Measurements from ENCODE around the gene LRRFIP1. TPM values are rescaled to one million over a fixed set of nuclear protein-coding genes. Genes with fewer than 3 reads are reported as not detected.

Gene LRRFIP1
- polyA plus RNA-seq, 1 donor (not counting 4 experiments of a cell fraction or from before 2014, with no cell fraction given), result 115 TPM

GRCh38 chr2:237731663-237732062 lies 104.3 kb downstream of the LRRFIP1 start:
- peak overlapping the region in 1 of 3 experiments; percentile 35 for H3K4me3 ChIP-seq (ENCODE audit: control insufficient read depth in 2 of 3, extremely low read depth in 1 of 3, insufficient read depth in 2 of 3, low read depth in 1 of 3, low read length in 3 of 3)
- TF ChIP-seq EZH2 (IDR thresholded peaks at IDR 0.05; ENCODE audit: low read length), result no peak
- no peak for TF ChIP-seq CTCF (optimal IDR thresholded peaks at IDR 0.05 in 1 of 3, IDR thresholded peaks at IDR 0.05 in 1 of 3, conservative IDR thresholded peaks at IDR 0.05 in 1 of 3; ENCODE audit: extremely low read depth in 1 of 3, insufficient read depth in 2 of 3, low read length in 3 of 3)
- H3K4me1 ChIP-seq (ENCODE audit: control insufficient read depth, extremely low read depth, insufficient read depth, low read length), result peaks cover 35% of the 10 kb centered on the region
- peaks cover 80% of the 10 kb centered on the region for H3K79me2 ChIP-seq (ENCODE audit: control insufficient read depth, insufficient read depth, low read length)
- dilution Hi-C loops (cut with MboI; ENCODE audit: extremely low pct_ligation_motif_present, low sequenced_read_pairs), result no loop called here
- no peaks in the 10 kb centered on the region for H3K9me3 ChIP-seq (ENCODE audit: control insufficient read depth, low read depth, low read length)
- H4K20me1 ChIP-seq (ENCODE audit: control insufficient read depth, extremely low read depth, insufficient read depth, low read length), result peaks cover 22% of the 10 kb centered on the region
- peak; percentile 87 for FAIRE-seq
- H2AFZ ChIP-seq (ENCODE audit: control insufficient read depth, low read length), result no peak overlapping the region
- H3K27me3 ChIP-seq (ENCODE audit: control insufficient read depth, extremely low read depth, insufficient read depth, low read length), result no peaks in the 10 kb centered on the region
- H3K4me2 ChIP-seq (ENCODE audit: control insufficient read depth, extremely low read depth, insufficient read depth, low read depth, low read length), result peak overlapping the region; percentile 57
- peak; percentile 53 for DNase-seq (ENCODE audit: low read depth, low spot score)
- peak overlapping the region; percentile 53 for H3K27ac ChIP-seq (ENCODE audit: control insufficient read depth, insufficient read depth, low read length)
- H3K9ac ChIP-seq (ENCODE audit: control insufficient read depth, extremely low read depth, insufficient read depth, low read length), result peak overlapping the region; percentile 26
- peaks cover 13% of the 10 kb centered on the region for H3K9me1 ChIP-seq (ENCODE audit: control insufficient read depth, extremely low read depth, insufficient read depth, low read length)
- H3K36me3 ChIP-seq (ENCODE audit: control insufficient read depth in 2 of 2, extremely low read depth in 1 of 2, insufficient read depth in 2 of 2, low read length in 2 of 2), result peaks cover 17% of the 10 kb centered on the region in 2 experiments

DNA sequence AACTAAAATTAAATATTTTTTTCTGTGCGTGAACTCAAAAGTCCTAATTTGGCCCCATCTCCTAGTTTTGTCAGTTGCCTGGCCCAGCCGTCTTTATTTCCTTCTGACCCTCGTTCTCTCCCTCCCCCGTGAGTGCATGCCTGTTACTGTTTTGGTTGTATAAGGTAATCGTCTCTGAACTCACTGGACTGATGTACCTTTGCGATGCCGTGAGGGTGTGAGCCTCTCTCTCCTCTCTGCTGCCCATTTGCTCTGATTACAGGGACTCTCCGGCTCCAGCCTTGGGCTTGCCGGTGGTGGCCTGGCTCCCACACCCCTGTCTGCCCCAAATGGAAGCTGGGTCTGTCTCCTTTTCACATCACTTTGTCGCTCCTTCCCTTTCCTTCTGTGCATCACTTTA lies 104.7 kb downstream of the LRRFIP1 start:
- peaks cover 22% of the 10 kb centered on the region for H4K20me1 ChIP-seq (ENCODE audit: control insufficient read depth, extremely low read depth, insufficient read depth, low read length)
- DNase-seq (ENCODE audit: low read depth, low spot score) (no peak), FAIRE-seq (no peak)
- H3K9me1 ChIP-seq (ENCODE audit: control insufficient read depth, extremely low read depth, insufficient read depth, low read length), result peaks cover 13% of the 10 kb centered on the region
- no peaks in the 10 kb centered on the region for H3K27me3 ChIP-seq (ENCODE audit: control insufficient read depth, extremely low read depth, insufficient read depth, low read length)
- H2AFZ ChIP-seq (ENCODE audit: control insufficient read depth, low read length), result no peak overlapping the region
- H3K79me2 ChIP-seq (ENCODE audit: control insufficient read depth, insufficient read depth, low read length), result peaks cover 83% of the 10 kb centered on the region
- peak overlapping the region; percentile 57 for H3K4me2 ChIP-seq (ENCODE audit: control insufficient read depth, extremely low read depth, insufficient read depth, low read depth, low read length)
- no peak overlapping the region for H3K4me3 ChIP-seq (ENCODE audit: control insufficient read depth in 2 of 3, extremely low read depth in 1 of 3, insufficient read depth in 2 of 3, low read depth in 1 of 3, low read length in 3 of 3)
- peaks cover 18 to 19% of the 10 kb centered on the region in 2 experiments for H3K36me3 ChIP-seq (ENCODE audit: control insufficient read depth in 2 of 2, extremely low read depth in 1 of 2, insufficient read depth in 2 of 2, low read length in 2 of 2)
- no peaks in the 10 kb centered on the region for H3K9me3 ChIP-seq (ENCODE audit: control insufficient read depth, low read depth, low read length)
- H3K4me1 ChIP-seq (ENCODE audit: control insufficient read depth, extremely low read depth, insufficient read depth, low read length), result peaks cover 31% of the 10 kb centered on the region
- H3K27ac ChIP-seq (ENCODE audit: control insufficient read depth, insufficient read depth, low read length), result peak overlapping the region; percentile 48
- TF ChIP-seq EZH2 (IDR thresholded peaks at IDR 0.05; ENCODE audit: low read length), result no peak
- TF ChIP-seq CTCF (optimal IDR thresholded peaks at IDR 0.05 in 1 of 3, IDR thresholded peaks at IDR 0.05 in 1 of 3, conservative IDR thresholded peaks at IDR 0.05 in 1 of 3; ENCODE audit: extremely low read depth in 1 of 3, insufficient read depth in 2 of 3, low read length in 3 of 3), result no peak
- H3K9ac ChIP-seq (ENCODE audit: control insufficient read depth, extremely low read depth, insufficient read depth, low read length), result peak overlapping the region; percentile 26
- dilution Hi-C loops (cut with MboI; ENCODE audit: extremely low pct_ligation_motif_present, low sequenced_read_pairs), result no loop called here
